ENCODE measurements around the gene GTF3A. TPM values are rescaled to one million over a fixed set of nuclear protein-coding genes. Genes with fewer than 3 reads are reported as not detected.

The GTF3A gene
- total and polyA plus RNA-seq, 2 donors (not counting 3 experiments of a cell fraction or from before 2014, with no cell fraction given) = 37.9 to 73.3 TPM

DNA sequence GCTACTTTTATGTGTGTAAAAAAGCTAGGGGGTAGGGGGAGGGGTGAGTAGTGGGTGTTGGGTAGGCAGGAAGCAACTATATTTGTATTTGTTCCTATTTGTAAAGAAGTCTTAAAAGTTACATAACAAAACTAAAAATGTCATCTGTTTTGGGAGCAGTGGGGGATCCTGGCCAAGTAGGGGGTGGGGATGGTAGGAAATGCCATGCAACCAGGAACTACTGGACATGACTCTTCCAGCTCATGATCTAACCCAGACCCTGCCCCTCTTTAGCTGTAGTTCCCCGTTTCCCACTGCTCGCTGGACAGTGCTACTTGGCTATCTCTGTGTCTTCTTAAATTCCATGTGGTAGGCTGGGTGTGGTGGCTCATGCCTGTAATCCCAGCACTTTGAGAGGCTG, 3.2 kb downstream of the GTF3A start:
- CTCF ChIA-PET = interaction anchor here (1.5 to 4.6 kb wide), 2 partner anchors 22 to 399 kb away, joined by 4 to 41 read pairs; partner anchors contain the start of gene MTIF3
- H2AFZ ChIP-seq (ENCODE audit: low read depth, low read length) = no peak overlapping the region
- H3K4me2 ChIP-seq (ENCODE audit: insufficient read depth, low read length) = no peak overlapping the region
- FAIRE-seq = no peak
- POLR2A ChIA-PET = no interaction called here
- no peak for TF ChIP-seq JUN (IDR thresholded peaks at IDR 0.05; ENCODE audit: borderline replicate concordance, insufficient read depth, insufficient read length, low read depth)
- TF ChIP-seq EZH2 (IDR thresholded peaks at IDR 0.05; ENCODE audit: borderline replicate concordance, low read depth, low read length, severe bottlenecking) = no peak
- TF ChIP-seq POLR2AphosphoS5 (IDR thresholded peaks at IDR 0.05; ENCODE audit: insufficient read depth, low read depth, low read length) = no peak
- no peak for TF ChIP-seq POLR2A (IDR thresholded peaks at IDR 0.05; ENCODE audit: low read depth, low read length)
- TF ChIP-seq, protein P1, sequence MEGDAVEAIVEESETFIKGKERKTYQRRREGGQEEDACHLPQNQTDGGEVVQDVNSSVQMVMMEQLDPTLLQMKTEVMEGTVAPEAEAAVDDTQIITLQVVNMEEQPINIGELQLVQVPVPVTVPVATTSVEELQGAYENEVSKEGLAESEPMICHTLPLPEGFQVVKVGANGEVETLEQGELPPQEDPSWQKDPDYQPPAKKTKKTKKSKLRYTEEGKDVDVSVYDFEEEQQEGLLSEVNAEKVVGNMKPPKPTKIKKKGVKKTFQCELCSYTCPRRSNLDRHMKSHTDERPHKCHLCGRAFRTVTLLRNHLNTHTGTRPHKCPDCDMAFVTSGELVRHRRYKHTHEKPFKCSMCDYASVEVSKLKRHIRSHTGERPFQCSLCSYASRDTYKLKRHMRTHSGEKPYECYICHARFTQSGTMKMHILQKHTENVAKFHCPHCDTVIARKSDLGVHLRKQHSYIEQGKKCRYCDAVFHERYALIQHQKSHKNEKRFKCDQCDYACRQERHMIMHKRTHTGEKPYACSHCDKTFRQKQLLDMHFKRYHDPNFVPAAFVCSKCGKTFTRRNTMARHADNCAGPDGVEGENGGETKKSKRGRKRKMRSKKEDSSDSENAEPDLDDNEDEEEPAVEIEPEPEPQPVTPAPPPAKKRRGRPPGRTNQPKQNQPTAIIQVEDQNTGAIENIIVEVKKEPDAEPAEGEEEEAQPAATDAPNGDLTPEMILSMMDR (IDR thresholded peaks at IDR 0.05; ENCODE audit: extremely low read depth in 1 of 2, insufficient read depth in 1 of 2, low read depth in 1 of 2, low read length in 2 of 2) = no peak
- no peak for TF ChIP-seq GATA2 (IDR thresholded peaks at IDR 0.05; ENCODE audit: insufficient read depth, insufficient read length, low read depth, low read length)
- TF ChIP-seq FOS (IDR thresholded peaks at IDR 0.05; ENCODE audit: borderline replicate concordance, insufficient read depth, low read length) = no peak
- no peak for TF ChIP-seq MYC (IDR thresholded peaks at IDR 0.05; ENCODE audit: low read depth, low read length)
- TF ChIP-seq MAX (IDR thresholded peaks at IDR 0.05; ENCODE audit: insufficient read depth, insufficient read length) = no peak
- no peaks in the 10 kb centered on the region for H3K27me3 ChIP-seq (ENCODE audit: control insufficient read depth in 2 of 2, insufficient read depth in 2 of 2, low read length in 2 of 2)
- H3K27ac ChIP-seq (ENCODE audit: insufficient read depth, low read depth, low read length) = no peak overlapping the region
- H3K4me3 ChIP-seq (replicated peaks in 1 of 3; ENCODE audit: insufficient read depth in 1 of 3, low read depth in 1 of 3, low read length in 3 of 3) = no peak overlapping the region
- H3K9me1 ChIP-seq (replicated peaks; ENCODE audit: control insufficient read depth, extremely low read depth, insufficient read depth, low read length) = no peaks in the 10 kb centered on the region
- H3K4me1 ChIP-seq (ENCODE audit: control insufficient read depth, extremely low read depth, insufficient read depth, low read length) = peaks cover 25% of the 10 kb centered on the region
- H3K36me3 ChIP-seq (ENCODE audit: control insufficient read depth in 2 of 2, extremely low read depth in 1 of 2, insufficient read depth in 2 of 2, low read length in 2 of 2) = peaks cover 4 to 15% of the 10 kb centered on the region in 2 experiments
- no peaks in the 10 kb centered on the region for H3K9me3 ChIP-seq (replicated peaks; ENCODE audit: control insufficient read depth, insufficient read depth, low read length)
- no peak for DNase-seq (ENCODE audit: low read depth, low spot score)
- BruUV-seq (replicated peaks) = no TSS peak
- H3K79me2 ChIP-seq (ENCODE audit: control insufficient read depth, insufficient read depth, low read length) = peaks cover 15% of the 10 kb centered on the region
- no peak overlapping the region for H3K9ac ChIP-seq (replicated peaks; ENCODE audit: extremely low read depth, insufficient read depth, low read length)
- H4K20me1 ChIP-seq (replicated peaks; ENCODE audit: control insufficient read depth, extremely low read depth, insufficient read depth, low read length) = no peaks in the 10 kb centered on the region
- dilution Hi-C loops (cut with MboI; ENCODE audit: extremely low pct_ligation_motif_present, low sequenced_read_pairs) = no loop called here
- intact Hi-C loops (cut with micrococcal nuclease) = no loop called here
